ENCODE data around the gene LILRA5.
"Not testable (repeated sequence)": the region's sequence is repeated elsewhere in the genome, so short reads cannot be mapped to it uniquely, and the experiment has no call there.

Gene LILRA5

GRCh38 chr19:54271587-54271986 lies 41.4 kb downstream of the LILRA5 start:
- DNase-seq = not testable (repeated sequence)

- DNase-seq = no peak
Observed at GRCh38 chr19:54271106-54271505, 41.9 kb downstream of the LILRA5 start.

- DNase-seq = no peak
Observed at GRCh38 chr19:54268936-54269335, 44.0 kb downstream of the LILRA5 start.

GRCh38 chr19:54266133-54266532 lies 46.8 kb downstream of the LILRA5 start:
- peak; percentile 58 for DNase-seq

- no peak for DNase-seq
Observed at GRCh38 chr19:54262470-54262869, 50.5 kb downstream of the LILRA5 start.

- DNase-seq = peak; percentile 6
Observed at GRCh38 chr19:54262066-54262465, 50.9 kb downstream of the LILRA5 start.

GRCh38 chr19:54257116-54257480 lies 55.9 kb downstream of the LILRA5 start, which contains the start of gene LILRB5:
TSS of gene LILRB5 (minus strand) at chr19:54257273. CDS start at chr19:54257193, 80 bp downstream.
- peak; percentile 15 for DNase-seq
